NCI-H2171 treated with DMSO at 0.1 percent for 48 hours (cell line): ENCODE data around the gene ZYG11B.
A peak's percentile ranks its signal among the peaks of the same experiment; 100 is the strongest.
"Not testable (repeated sequence)": the region's sequence is repeated elsewhere in the genome, so short reads cannot be mapped to it uniquely, and the experiment has no call there.

Experiments
- DNase-seq: peaks from one replicate; lab custom pipeline; 2025; lab: John Stamatoyannopoulos, UW

The ZYG11B gene

DNA sequence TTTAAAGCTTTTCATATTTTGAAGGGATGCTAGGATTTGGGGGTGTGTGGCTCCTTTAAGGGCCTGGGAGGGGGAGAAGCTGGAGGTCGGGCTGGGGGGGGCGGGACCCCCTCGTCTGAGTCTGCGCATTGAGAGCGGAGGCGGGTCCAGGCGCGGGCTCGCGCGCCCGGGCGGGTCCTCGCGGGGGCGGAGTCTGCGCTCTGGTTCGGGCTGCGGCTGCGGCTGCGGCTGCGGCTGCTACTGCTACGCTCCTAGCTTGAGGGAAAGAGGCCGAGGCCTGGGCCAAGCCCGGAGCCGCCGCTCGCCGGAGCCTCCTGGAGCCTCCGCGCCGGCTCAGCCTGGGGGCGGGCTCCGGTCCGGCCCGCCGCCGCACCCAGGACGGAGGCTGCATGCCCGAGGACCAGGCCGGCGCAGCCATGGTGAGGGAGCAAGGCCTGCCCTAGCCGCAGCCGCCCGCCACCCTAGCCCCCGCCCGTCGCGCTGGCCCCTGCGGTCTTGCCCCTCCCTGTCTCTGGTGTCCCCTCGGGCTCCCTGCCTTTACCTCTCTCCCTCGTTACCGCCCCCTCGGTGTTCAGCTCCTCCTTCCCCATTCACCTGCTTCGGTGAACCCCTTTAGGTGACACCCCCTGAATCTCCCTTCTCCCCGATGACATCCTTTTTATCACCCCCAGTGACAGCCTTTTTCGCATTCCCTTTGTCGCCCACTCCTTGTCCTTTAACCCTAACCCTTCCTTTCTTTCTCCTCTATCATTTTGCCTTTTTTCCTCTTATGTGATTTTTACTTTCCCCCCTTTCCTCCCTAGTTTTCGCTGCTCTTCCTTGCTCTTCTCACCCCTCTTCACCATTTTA lies at the start of gene ZYG11B:
TSS of gene ZYG11B (plus strand) at position 189 of the 849 bp plus-strand sequence. CDS start at position 390, 201 bp downstream.
- DNase-seq, result peak; percentile 83

- no peak for DNase-seq
These were observed 49.0 kb upstream of the ZYG11B start for GRCh38 chr1:52677076-52677806.

GRCh38 chr1:52679048-52679447 lies 47.2 kb upstream of the ZYG11B start:
- no peak for DNase-seq

- no peak for DNase-seq
These were observed 46.8 kb upstream of the ZYG11B start for GRCh38 chr1:52679498-52679897.

DNA sequence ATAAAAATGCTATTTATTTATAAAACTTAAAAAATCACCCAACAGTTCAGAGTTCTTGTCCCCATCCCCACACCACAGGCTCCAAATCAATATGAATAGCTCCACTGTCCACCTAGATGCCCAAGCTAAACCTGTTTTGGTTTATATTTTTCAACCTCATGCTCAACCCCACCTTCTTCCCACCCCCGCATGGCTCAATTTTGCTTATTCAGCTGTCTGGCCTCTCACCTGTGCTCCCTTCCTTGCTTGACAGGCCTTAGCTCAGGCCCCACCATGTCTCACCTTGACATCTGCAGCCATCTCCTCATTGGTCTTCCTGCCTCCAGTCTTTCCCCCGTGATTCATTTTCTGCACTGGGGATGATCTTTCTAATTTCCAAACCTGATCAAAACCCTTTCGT lies 45.9 kb upstream of the ZYG11B start:
- DNase-seq, result no peak

GRCh38 chr1:52681136-52681535 lies 45.1 kb upstream of the ZYG11B start:
- no peak for DNase-seq

GRCh38 chr1:52683367-52683940 lies 42.8 kb upstream of the ZYG11B start:
- no peak for DNase-seq

DNA sequence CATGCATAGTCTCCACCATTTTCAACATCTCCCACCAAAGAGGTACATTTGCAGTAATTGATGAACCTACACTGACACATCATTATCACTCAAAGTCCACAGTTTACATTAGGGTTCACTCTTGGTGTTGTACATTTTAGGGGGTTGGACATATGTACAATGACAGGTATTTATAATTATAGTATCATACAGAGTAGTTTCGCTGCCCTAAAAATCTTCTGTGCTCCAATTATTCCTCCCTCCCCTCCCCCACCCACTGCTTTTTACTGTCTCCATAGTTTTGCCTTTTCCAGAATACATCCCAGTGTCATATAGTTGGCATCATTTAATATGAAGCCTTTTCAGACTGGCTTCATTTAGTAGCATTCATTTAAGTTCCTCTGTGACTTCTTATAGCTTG lies 41.7 kb upstream of the ZYG11B start:
- no peak for DNase-seq

GRCh38 chr1:52686261-52686751 lies 39.9 kb upstream of the ZYG11B start:
- peak; percentile 69 for DNase-seq

- no peak for DNase-seq
These were observed 39.4 kb upstream of the ZYG11B start for GRCh38 chr1:52686830-52687229.

DNA sequence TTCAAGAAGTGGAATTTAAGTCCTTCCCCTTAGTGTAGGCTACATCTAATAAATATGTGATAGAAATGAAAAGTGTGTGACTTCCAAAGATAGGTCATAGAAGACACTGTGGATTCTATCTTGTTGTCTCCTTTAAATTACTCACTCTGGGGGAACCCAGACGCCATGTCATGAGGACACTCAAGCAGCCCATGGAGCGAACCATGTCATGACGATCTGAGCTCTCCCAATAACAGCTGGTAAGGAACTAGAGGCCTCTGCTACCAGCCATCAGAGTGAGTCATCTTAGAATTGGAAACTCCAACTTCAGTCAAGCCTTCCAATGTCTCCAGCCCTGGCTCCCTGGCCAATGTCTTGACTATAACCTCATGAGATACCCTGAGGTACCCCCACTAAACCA lies 34.4 kb upstream of the ZYG11B start:
- no peak for DNase-seq

GRCh38 chr1:52692697-52693096 lies 33.6 kb upstream of the ZYG11B start:
- no peak for DNase-seq

- DNase-seq, result not testable (repeated sequence)
These were observed 32.9 kb upstream of the ZYG11B start for GRCh38 chr1:52693351-52693750.

DNA sequence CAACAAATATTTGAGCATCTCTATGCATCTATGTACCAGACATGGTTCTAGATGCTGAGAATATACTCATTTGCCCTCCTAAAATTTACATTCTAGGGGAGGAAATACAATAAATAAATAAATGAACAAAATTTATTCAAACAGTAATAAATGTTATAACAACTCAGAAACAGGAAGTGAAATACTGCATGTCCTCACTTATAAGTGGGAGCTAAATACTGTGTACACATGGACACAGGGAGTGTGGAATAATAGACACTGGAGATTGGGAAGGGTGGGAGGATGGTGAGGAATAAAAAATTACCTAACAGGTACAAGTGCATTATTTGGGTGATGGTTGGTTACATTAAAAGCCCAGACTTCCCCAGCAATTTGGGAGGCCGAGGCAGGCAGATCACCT lies 32.4 kb upstream of the ZYG11B start:
- DNase-seq, result no peak

DNA sequence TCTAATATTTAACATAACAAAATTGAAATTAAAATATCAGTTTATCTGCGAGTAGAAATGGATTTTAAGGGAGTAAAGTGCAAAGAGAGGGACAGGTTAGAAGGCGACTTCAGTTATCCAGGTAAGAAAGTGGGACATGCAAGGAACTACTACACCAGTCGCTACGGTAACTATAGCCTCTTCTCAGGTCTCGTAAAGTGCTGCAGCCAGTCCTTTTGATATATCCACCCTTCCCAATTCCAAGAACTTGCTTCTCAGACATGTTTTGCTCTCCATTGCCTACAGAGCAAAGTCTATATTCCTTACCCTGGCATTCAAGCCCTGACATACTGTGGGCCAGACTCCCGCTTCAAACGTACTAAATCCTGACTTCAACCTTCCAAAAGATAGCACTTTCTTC lies 30.6 kb upstream of the ZYG11B start:
- DNase-seq, result no peak

- peak; percentile 83 for DNase-seq
These were observed 28.2 kb upstream of the ZYG11B start, which contains the start of gene COA7 for GRCh38 chr1:52697795-52698674. Gene COA7, minus strand, starts transcription at chr1:52698347. Its CDS starts 21 bp downstream, at chr1:52698326.

DNA sequence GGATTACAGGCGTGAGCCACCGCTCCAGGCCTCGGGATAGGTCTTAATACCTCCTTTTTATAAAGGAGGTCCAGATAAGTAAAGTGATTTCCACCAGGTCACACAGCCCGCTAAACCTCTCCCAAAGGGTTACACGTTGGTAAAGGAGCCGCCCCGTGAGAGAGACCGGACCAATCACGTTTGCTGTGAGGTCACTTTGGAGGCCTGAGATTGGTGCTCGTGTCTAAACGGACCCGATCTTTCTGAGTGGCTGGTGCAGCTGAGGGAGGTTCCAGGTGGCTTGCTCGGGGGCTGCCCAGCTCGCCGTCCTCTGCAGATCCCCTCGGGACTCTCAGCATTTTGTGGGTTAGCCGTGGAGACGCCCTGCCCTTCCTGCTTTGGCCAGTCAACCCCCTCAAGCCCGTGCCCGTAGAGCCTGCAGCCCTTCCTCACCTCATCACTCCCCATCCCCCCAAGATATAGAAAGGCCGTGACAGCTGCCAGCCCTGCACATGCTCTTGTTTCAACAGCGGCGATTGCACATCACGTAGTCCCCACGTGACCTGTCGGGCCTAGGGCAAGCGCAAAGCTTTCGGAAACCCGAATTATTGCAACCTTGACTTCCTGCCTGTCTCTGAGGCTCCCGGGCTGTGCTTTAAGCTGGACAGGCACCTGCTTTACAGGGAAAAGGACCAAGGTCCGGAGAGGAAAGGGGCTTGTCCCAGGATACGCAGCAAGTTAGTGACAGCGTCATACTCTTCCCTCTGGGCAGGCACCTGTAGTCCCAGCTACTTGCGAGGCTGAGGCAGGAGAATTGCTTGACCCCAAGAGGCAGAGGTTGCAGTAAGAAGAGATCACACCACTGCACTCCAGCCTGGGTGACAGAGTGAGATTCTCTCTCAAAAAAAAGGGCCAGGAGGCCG lies 23.1 kb upstream of the ZYG11B start:
- peak; percentile 88 for DNase-seq

DNA sequence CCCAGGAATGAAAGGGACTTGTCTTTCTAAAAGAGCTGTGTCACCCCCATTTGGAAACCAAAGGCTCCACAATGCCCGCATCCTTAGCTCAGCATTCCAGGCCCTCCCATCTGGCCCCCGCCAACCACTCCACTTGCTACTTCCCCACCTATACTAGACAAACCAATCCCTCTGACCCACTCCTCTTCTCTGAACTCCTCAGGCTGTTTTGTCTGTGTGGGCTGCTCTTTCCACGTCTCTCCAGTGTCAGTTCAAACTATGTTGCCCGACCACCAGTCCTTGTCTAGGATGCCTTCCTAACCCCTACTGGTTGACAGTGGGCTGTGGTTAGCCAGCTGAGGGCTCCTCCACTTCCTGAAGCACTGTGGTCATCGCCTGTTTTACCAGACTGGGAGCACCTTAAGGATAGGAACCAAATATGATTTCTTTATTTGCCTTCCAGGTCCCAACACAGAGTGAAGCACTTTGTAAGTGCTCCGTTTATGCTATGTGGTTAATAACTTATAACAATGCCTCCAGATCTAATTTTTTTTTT lies 20.1 kb upstream of the ZYG11B start:
- no peak for DNase-seq

DNA sequence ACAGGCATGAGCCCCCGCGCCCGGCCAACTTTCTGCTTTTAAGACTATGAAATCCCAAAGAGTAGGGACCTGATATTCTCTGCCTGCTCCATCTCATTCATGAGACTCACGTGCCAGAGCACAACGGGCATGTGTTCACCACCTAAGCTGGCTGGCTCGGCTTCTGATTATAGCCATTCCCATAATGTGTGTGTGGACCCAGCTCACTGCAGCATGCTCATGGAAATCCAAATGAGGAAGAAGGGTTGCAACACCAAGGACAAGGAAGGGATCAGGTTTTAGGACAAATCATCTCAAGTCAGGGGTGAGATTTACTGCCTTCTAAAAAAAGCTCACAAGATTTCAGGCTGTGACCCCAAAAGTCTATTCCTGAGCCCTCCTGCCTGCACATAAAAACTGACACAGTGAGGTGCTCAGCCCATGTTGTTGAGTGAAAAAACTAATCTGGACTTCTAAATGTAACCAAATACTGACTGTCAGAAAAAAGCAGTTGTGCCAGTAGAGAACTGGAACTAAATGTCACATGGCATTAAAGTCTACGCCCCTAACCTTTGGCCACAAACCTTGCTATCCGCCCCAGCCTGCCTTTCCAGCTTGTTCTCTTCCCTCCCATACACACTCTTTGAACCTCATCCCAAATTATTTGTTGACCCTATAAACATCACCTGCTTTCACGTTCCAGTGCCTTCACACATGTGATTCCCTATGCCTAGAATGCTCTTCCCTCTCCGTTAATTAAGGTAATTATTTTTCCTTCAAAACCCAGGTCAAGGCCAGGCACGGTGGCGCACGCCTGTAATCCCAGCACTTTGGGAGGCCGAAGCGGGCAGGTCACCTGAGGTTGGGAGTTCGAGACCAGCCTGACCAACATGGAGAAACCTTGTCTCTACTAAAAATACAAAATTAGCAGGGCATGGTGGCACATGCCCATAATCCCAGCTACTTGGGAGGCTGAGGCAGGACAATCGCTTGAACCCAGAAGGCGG lies 19.0 kb upstream of the ZYG11B start:
- no peak for DNase-seq
